A673 (cell line): ENCODE data around the gene LCE3C. TPM values are rescaled to one million over a fixed set of nuclear protein-coding genes. Genes with fewer than 3 reads are reported as not detected.

ENCODE experiments used
- BruUV-seq: library from RNA; stranded (reverse); fragments of 400-500 nt; replicated peaks from 2 replicates; lab custom pipeline; 2021; lab: Mats Ljungman, UMichigan
- CTCF ChIA-PET: fragments of 300-600 bp; sonication (Branson Sonifier 250); formaldehyde crosslinking; loops from one replicate; lab custom pipeline; 2022; ENCODE audit warnings: antibody characterized with exemption; lab: Charles Lee
- POLR2A ChIA-PET: fragments of 300-600 bp; sonication (Branson Sonifier 250); formaldehyde crosslinking; loops from one replicate; lab custom pipeline; 2022; ENCODE audit warnings: antibody characterized with exemption; ENCODE audit not compliant: low non-redundant PET; lab: Charles Lee
- DNase-seq: peaks from one replicate; pipeline ENCODE4 v3.0.0-alpha.2; 2015; ENCODE audit warnings: low spot score
- H3K27ac ChIP-seq: fragments of 200-600 bp; sonication (generic); 2 replicates; pipeline ENCODE4 v1.5.1; 2016; ENCODE audit warnings: mixed run types, low read depth, mild to moderate bottlenecking, mixed read lengths, antibody characterized with exemption, low read length; ENCODE audit not compliant: poor library complexity, severe bottlenecking
- H3K27me3 ChIP-seq: fragments of 200-600 bp; sonication (generic); replicated peaks from 2 replicates; pipeline ENCODE4 v1.6.1; 2017; ENCODE audit warnings: mixed run types, low read depth, mild to moderate bottlenecking, mixed read lengths, antibody characterized with exemption, low read length; ENCODE audit not compliant: insufficient read depth, poor library complexity
- H3K36me3 ChIP-seq: fragments of 200-600 bp; sonication (generic); 2 replicates; pipeline ENCODE4 v1.6.1; 2016; ENCODE audit warnings: mixed run types, mild to moderate bottlenecking, mixed read lengths, antibody characterized with exemption, low read length; ENCODE audit not compliant: insufficient read depth, poor library complexity, severe bottlenecking
- H3K4me1 ChIP-seq: fragments of 200-600 bp; sonication (generic); 2 replicates; pipeline ENCODE4 v1.6.1; 2017; ENCODE audit warnings: mixed run types, mild to moderate bottlenecking, mixed read lengths, antibody characterized with exemption, low read length; ENCODE audit not compliant: insufficient read depth, poor library complexity, severe bottlenecking
- H3K4me3 ChIP-seq: fragments of 200-600 bp; sonication (generic); 2 replicates; pipeline ENCODE4 v1.5.1; 2016; ENCODE audit warnings: low read depth, mixed run types, mild to moderate bottlenecking, mixed read lengths, low read length; ENCODE audit not compliant: poor library complexity, severe bottlenecking
- H3K9me3 ChIP-seq: fragments of 200-600 bp; sonication (generic); 2 replicates; pipeline ENCODE4 v1.6.1; 2016; ENCODE audit warnings: mixed run types, low read depth, mild to moderate bottlenecking, mixed read lengths, antibody characterized with exemption, low read length; ENCODE audit not compliant: poor library complexity, severe bottlenecking
- CTCF ChIP-seq: fragments of 300-800, 200-600 bp; sonication (generic); conservative IDR thresholded peaks from 2 replicates; pipeline ENCODE4 v1.5.1; 2017; ENCODE audit warnings: low read depth, mild to moderate bottlenecking, antibody characterized with exemption, low read length, moderate library complexity, mixed read lengths
- EZH2 ChIP-seq: fragments of 200-600 bp; sonication (generic); IDR thresholded peaks from 2 replicates; pipeline ENCODE4 v1.6.1; 2017; ENCODE audit warnings: borderline replicate concordance, low read depth, mild to moderate bottlenecking, mixed read lengths, antibody characterized with exemption, low read length; ENCODE audit not compliant: poor library complexity, severe bottlenecking
- intact Hi-C: fragments of 100-400 bp; cut with micrococcal nuclease; formaldehyde crosslinking; loops from one replicate; pipeline ENCODE4 v1.10.0; 2022; ENCODE audit not compliant: unreplicated experiment
- total RNA-seq: library from RNA; stranded (reverse); gene quantifications from 2 replicates; pipeline ENCODE4 v1.2.3, GENCODE V29; 2021

The LCE3C gene
- total RNA-seq, 1 experiment from 2014 or later = not detected

GRCh38 chr1:152613511-152613910, 13.5 kb downstream of the LCE3C start, which contains the start of gene LCE3B:
Gene LCE3B, plus strand, starts transcription at chr1:152613811. Its CDS starts 0 bp downstream, at chr1:152613811.
- H3K36me3 ChIP-seq = no peaks in the 10 kb centered on the region
- intact Hi-C loops = no loop called here
- no peak for TF ChIP-seq EZH2
- TF ChIP-seq CTCF = no peak
- no TSS peak for BruUV-seq
- DNase-seq = no peak
- peaks cover 2% of the 10 kb centered on the region for H3K9me3 ChIP-seq
- H3K27ac ChIP-seq = no peak within 1 kb of the TSS
- ChIA-PET POLR2A (no interaction called here), CTCF (no interaction called here)
- H3K4me3 ChIP-seq = no peak within 1 kb of the TSS
- H3K4me1 ChIP-seq = no peaks in the 10 kb centered on the region
- H3K27me3 ChIP-seq = no peaks in the 10 kb centered on the region

GRCh38 chr1:152621993-152622392, 22.0 kb downstream of the LCE3C start:
- ChIA-PET POLR2A (no interaction called here), CTCF (no interaction called here)
- TF ChIP-seq CTCF (no peak), EZH2 (no peak)
- DNase-seq = no peak
- no peaks in the 10 kb centered on the region for H3K36me3 ChIP-seq
- intact Hi-C loops = loop anchor here (10.0 kb wide), 1 partner anchor 63 kb away; the partner anchor contains the start of gene LCE2B
- H3K27me3 ChIP-seq = no peaks in the 10 kb centered on the region
- H3K9me3 ChIP-seq = peaks cover 8% of the 10 kb centered on the region
- no peak overlapping the region for H3K27ac ChIP-seq
- no peaks in the 10 kb centered on the region for H3K4me1 ChIP-seq
- no peak overlapping the region for H3K4me3 ChIP-seq
- no TSS peak for BruUV-seq

GRCh38 chr1:152622803-152623202, 22.8 kb downstream of the LCE3C start, which contains the start of gene LCE3A:
Gene LCE3A, minus strand, starts transcription at chr1:152623103. Its CDS starts 0 bp downstream, at chr1:152623103.
- DNase-seq = no peak
- TF ChIP-seq CTCF (no peak), EZH2 (no peak)
- Histone ChIP-seq H3K36me3 (no peaks in the 10 kb centered on the region), H3K9me3 (peaks cover 8% of the 10 kb centered on the region), H3K4me3 (no peak within 1 kb of the TSS), H3K4me1 (no peaks in the 10 kb centered on the region), H3K27me3 (no peaks in the 10 kb centered on the region), H3K27ac (no peak within 1 kb of the TSS)
- intact Hi-C loops = loop anchor here (10.0 kb wide), 1 partner anchor 62 kb away; the partner anchor contains the start of gene LCE2B
- BruUV-seq = no TSS peak
- ChIA-PET CTCF (interaction anchor here (0.6 kb wide), 1 partner anchor 49 kb away, joined by 3 read pairs; no protein-coding TSS in a partner anchor), POLR2A (no interaction called here)
